Measurements from ENCODE around the gene PXDN. TPM values are rescaled to one million over a fixed set of nuclear protein-coding genes. Genes with fewer than 3 reads are reported as not detected.

PXDN gene
- total and polyA plus RNA-seq, 2 donors (not counting 1 experiment from before 2014, with no cell fraction given) = 0.21 to 1.4 TPM

DNA sequence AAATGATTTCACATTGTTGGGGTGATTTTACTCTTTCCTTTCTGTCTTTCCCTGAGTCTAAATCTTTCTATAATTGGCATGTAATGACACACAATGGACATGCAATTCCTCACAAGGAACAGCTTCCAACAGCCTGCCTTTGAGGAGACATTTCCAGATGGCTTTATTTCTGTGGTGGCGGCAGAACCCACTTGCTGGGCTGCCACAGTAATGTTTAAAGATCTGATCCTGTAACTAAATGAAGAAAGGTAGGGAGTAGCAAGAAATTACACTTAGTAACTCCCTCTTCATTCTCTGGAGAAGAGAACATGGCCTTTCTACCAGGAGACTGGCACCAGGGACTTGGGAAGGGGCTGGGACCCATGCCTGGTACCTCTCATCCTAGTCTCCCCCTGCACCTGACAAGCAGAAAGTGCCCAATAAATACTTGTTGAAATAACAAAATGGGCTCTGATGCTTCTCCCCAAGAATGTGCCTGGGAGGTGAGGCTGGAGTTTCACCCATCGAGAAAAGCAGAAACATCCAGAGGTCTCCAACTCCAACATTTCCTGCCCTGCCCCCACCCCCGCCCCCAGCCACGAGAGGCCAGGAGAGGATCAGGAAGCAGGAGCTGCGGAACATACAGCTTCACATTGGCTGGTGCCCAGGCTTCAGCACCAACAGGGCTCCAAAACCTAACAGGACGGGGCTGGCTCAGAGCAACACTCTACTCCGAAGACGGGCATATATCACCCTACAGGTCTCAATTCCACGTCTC lies 92.1 kb downstream of the PXDN start:
- H3K9me3 Mint-ChIP-seq (ENCODE audit: insufficient read depth) = no peaks in the 10 kb centered on the region
- DNase-seq = no peak
- Histone ChIP-seq H3K9me3 (ENCODE audit: control extremely low read depth in 1 of 3, control insufficient read depth in 2 of 3, insufficient read depth in 1 of 3, low read length in 2 of 3) (peaks cover 0 to 15% (median 0%) of the 10 kb centered on the region in 3 donors), H3K4me1 (ENCODE audit: control insufficient read depth in 2 of 2, insufficient read depth in 2 of 2, low read length in 2 of 2) (no peaks in the 10 kb centered on the region), H3K4me2 (replicated peaks; ENCODE audit: low read depth, low read length, poor library complexity, severe bottlenecking) (no peak overlapping the region), H2AFZ (ENCODE audit: insufficient read depth, low read depth, low read length, poor library complexity, severe bottlenecking) (no peak overlapping the region), H3K79me2 (ENCODE audit: control insufficient read depth, insufficient read depth, low read length) (no peaks in the 10 kb centered on the region), H3K4me3 (ENCODE audit: control extremely low read depth in 1 of 5, extremely low read depth in 1 of 5, insufficient read depth in 1 of 5, low read depth in 2 of 5, low read length in 4 of 5) (no peak overlapping the region), H3K27ac (ENCODE audit: low read length in 2 of 2) (no peak overlapping the region), H3K27me3 (replicated peaks in 1 of 4; ENCODE audit: control extremely low read depth in 1 of 4, control insufficient read depth in 3 of 4, insufficient read depth in 4 of 4, low read length in 3 of 4) (no peaks in the 10 kb centered on the region), H4K20me1 (ENCODE audit: control insufficient read depth, insufficient read depth, low read length, poor library complexity, severe bottlenecking) (no peaks in the 10 kb centered on the region), H3K9ac (ENCODE audit: low read length) (no peak overlapping the region), H3K36me3 (replicated peaks in 1 of 2; ENCODE audit: control extremely low read depth in 1 of 2, control insufficient read depth in 1 of 2, extremely low read depth in 1 of 2, insufficient read depth in 2 of 2, low read length in 1 of 2) (no peaks in the 10 kb centered on the region)
- 86% methylated on average over 4 of the region's 9 CpGs for WGBS (ENCODE audit: insufficient coverage)
- intact Hi-C loops (cut with micrococcal nuclease) = no loop called here
- ATAC-seq (ENCODE audit: low read depth) = no peak
- H3K4me1 Mint-ChIP-seq = no peaks in the 10 kb centered on the region
- CTCF ChIA-PET = no interaction called here
- no peak overlapping the region for H3K4me3 Mint-ChIP-seq
- TF ChIP-seq CTCF (IDR thresholded peaks at IDR 0.05) (no peak), EZH2 (IDR thresholded peaks at IDR 0.05; ENCODE audit: borderline replicate concordance, insufficient read depth, low read depth, low read length, poor library complexity, severe bottlenecking) (no peak)
- H3K27me3 Mint-ChIP-seq = no peaks in the 10 kb centered on the region
- POLR2A ChIA-PET = no interaction called here
- no peak overlapping the region for H3K27ac Mint-ChIP-seq
